ENCODE data around the gene SHANK3. TPM values are rescaled to one million over a fixed set of nuclear protein-coding genes. Genes with fewer than 3 reads are reported as not detected.

Gene SHANK3
- total RNA-seq, 2 experiments from 2014 or later: 0.15 TPM; not detected in 1

GRCh38 chr22:50678651-50679521 is 6.3 kb downstream of the SHANK3 start:
- CTCF ChIA-PET (ENCODE audit: unreplicated experiment): no interaction called here
- TF ChIP-seq EZH2phosphoT487 (IDR thresholded peaks at IDR 0.05; ENCODE audit: borderline replicate concordance, low read depth, low read length) (no peak), CTCF (conservative IDR thresholded peaks at IDR 0.05; ENCODE audit: low read length) (no peak)
- DNase-seq (ENCODE audit: low spot score): no peak
- Histone ChIP-seq H3K4me3 (ENCODE audit: low read depth, low read length, poor library complexity, severe bottlenecking) (no peak overlapping the region), H3K9me2 (ENCODE audit: insufficient read depth, low read length) (no peaks in the 10 kb centered on the region), H3K79me2 (ENCODE audit: insufficient read depth, low read depth, low read length) (no peaks in the 10 kb centered on the region), H3K4me2 (ENCODE audit: low read length) (no peak overlapping the region), H4K20me1 (ENCODE audit: insufficient read depth, low read length) (no peaks in the 10 kb centered on the region), H3K4me1 (ENCODE audit: insufficient read depth, low read length, poor library complexity, severe bottlenecking) (no peaks in the 10 kb centered on the region), H3K36me3 (ENCODE audit: insufficient read depth, low read length) (no peaks in the 10 kb centered on the region), H3K27ac (ENCODE audit: low read depth, low read length, poor library complexity, severe bottlenecking) (no peak overlapping the region), H3K9me3 (ENCODE audit: low read length) (no peaks in the 10 kb centered on the region), H2AFZ (ENCODE audit: low read length) (no peak overlapping the region)
- BruUV-seq (replicated peaks): no TSS peak
- intact Hi-C loops (cut with micrococcal nuclease; ENCODE audit: unreplicated experiment): no loop called here
- POLR2A ChIA-PET: no interaction called here

GRCh38 chr22:50683086-50683993 is 10.7 kb downstream of the SHANK3 start:
- Histone ChIP-seq H2AFZ (ENCODE audit: low read length) (no peak overlapping the region), H3K36me3 (ENCODE audit: insufficient read depth, low read length) (no peaks in the 10 kb centered on the region), H3K9me3 (ENCODE audit: low read length) (no peaks in the 10 kb centered on the region), H3K9me2 (ENCODE audit: insufficient read depth, low read length) (no peaks in the 10 kb centered on the region), H4K20me1 (ENCODE audit: insufficient read depth, low read length) (no peaks in the 10 kb centered on the region), H3K79me2 (ENCODE audit: insufficient read depth, low read depth, low read length) (no peaks in the 10 kb centered on the region), H3K4me2 (ENCODE audit: low read length) (no peak overlapping the region), H3K27ac (ENCODE audit: low read depth, low read length, poor library complexity, severe bottlenecking) (no peak overlapping the region), H3K4me3 (ENCODE audit: low read depth, low read length, poor library complexity, severe bottlenecking) (no peak overlapping the region), H3K4me1 (ENCODE audit: insufficient read depth, low read length, poor library complexity, severe bottlenecking) (peaks cover 7% of the 10 kb centered on the region)
- TF ChIP-seq EZH2phosphoT487 (IDR thresholded peaks at IDR 0.05; ENCODE audit: borderline replicate concordance, low read depth, low read length) (no peak), CTCF (conservative IDR thresholded peaks at IDR 0.05; ENCODE audit: low read length) (no peak)
- POLR2A ChIA-PET: no interaction called here
- no TSS peak for BruUV-seq (replicated peaks)
- DNase-seq (ENCODE audit: low spot score): no peak
- intact Hi-C loops (cut with micrococcal nuclease; ENCODE audit: unreplicated experiment): no loop called here
- CTCF ChIA-PET (ENCODE audit: unreplicated experiment): no interaction called here

Measured in OCI-LY7 (cell line).